Immature natural killer cell (primary cell): Measurements from ENCODE around the gene BCL6. TPM values are rescaled to one million over a fixed set of nuclear protein-coding genes. Genes with fewer than 3 reads are reported as not detected.
"Not testable (repeated sequence)": the region's sequence is repeated elsewhere in the genome, so short reads cannot be mapped to it uniquely, and the experiment has no call there.

Source experiments
- DNase-seq, 3 donors: peaks; one replicate each; pipeline ENCODE4 v3.0.0; 2022; ENCODE audit warnings: mixed read lengths in 1 of 3
- H3K27ac Mint-ChIP-seq, 6 donors: one replicate each; pipeline ENCODE4 v1.8.0; 2020; ENCODE audit warnings: mixed read lengths in 6 of 6, mild to moderate bottlenecking in 5 of 6, inconsistent platforms in 4 of 6, moderate library complexity in 3 of 6
- H3K27me3 Mint-ChIP-seq, 3 donors: one replicate each; pipeline ENCODE4 v1.8.0; 2020 to 2021; ENCODE audit warnings: low read depth in 3 of 3, mild to moderate bottlenecking in 3 of 3, mixed read lengths in 3 of 3, moderate library complexity in 3 of 3, inconsistent platforms in 1 of 3
- H3K36me3 Mint-ChIP-seq, 3 donors: one replicate each; pipeline ENCODE4 v1.8.0; 2020; ENCODE audit warnings: mixed read lengths in 3 of 3, inconsistent platforms in 2 of 3, mild to moderate bottlenecking in 2 of 3
- H3K4me1 Mint-ChIP-seq, 2 donors: one replicate each; pipeline ENCODE4 v1.8.0; 2020; ENCODE audit warnings: inconsistent platforms in 2 of 2, mild to moderate bottlenecking in 2 of 2, mixed read lengths in 2 of 2, moderate library complexity in 1 of 2
- H3K4me3 Mint-ChIP-seq, 5 donors: one replicate each; pipeline ENCODE4 v1.8.0; 2020; ENCODE audit warnings: mild to moderate bottlenecking in 5 of 5, mixed read lengths in 5 of 5, inconsistent platforms in 3 of 5, moderate library complexity in 3 of 5
- H3K9me3 Mint-ChIP-seq, 6 donors: one replicate each; pipeline ENCODE4 v1.8.0; 2020; ENCODE audit warnings: mild to moderate bottlenecking in 6 of 6, mixed read lengths in 6 of 6, inconsistent platforms in 4 of 6, moderate library complexity in 3 of 6
- polyA plus RNA-seq, 3 donors: library from polyadenylated mRNA; unstranded; fragments of 300-500 nt; fragmentation: Illumina TruSeq; gene quantifications; one replicate each; pipeline ENCODE4 v1.2.3, GENCODE V29; 2021

Gene BCL6
- polyA plus RNA-seq, 3 donors from 2014 or later: 3.2 to 4.7 (median 4.6) TPM

DNA sequence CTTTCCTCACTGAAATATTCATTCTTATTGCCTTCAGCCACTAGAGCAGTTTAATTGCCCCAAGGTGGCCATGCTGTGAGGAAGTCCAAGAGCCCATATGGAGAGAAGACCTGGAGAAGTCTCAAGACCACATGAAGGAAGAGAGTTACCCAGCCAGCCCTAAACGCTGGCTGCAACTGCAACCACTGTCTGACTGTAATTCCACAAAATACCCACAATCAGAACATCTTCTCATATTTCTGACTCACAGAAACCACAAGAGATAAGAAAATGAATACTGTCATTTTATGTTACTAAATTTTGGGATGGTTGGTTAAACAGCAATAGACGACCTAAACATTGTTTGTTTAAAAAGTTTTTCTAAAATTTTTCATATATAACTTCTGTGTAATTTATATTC is 60.4 kb downstream of the BCL6 start:
- Mint-ChIP-seq H3K36me3 (no peaks in the 10 kb centered on the region), H3K9me3 (peaks cover 3 to 14% (median 7%) of the 10 kb centered on the region in 6 donors), H3K27ac (no peak overlapping the region), H3K4me1 (no peaks in the 10 kb centered on the region), H3K4me3 (no peak overlapping the region), H3K27me3 (peaks cover 2 to 13% (median 6%) of the 10 kb centered on the region in 3 donors)
- no peak for DNase-seq

GRCh38 chr3:187684444-187684843 is 60.8 kb downstream of the BCL6 start:
- Mint-ChIP-seq H3K4me3 (no peak overlapping the region), H3K9me3 (peaks cover 3 to 14% (median 7%) of the 10 kb centered on the region in 6 donors), H3K4me1 (no peaks in the 10 kb centered on the region), H3K36me3 (no peaks in the 10 kb centered on the region), H3K27me3 (peaks cover 2 to 15% (median 8%) of the 10 kb centered on the region in 3 donors), H3K27ac (no peak overlapping the region)
- no peak for DNase-seq

GRCh38 chr3:187681756-187682155 is 63.5 kb downstream of the BCL6 start:
- H3K27ac Mint-ChIP-seq, H3K4me3 Mint-ChIP-seq, H3K4me1 Mint-ChIP-seq, H3K36me3 Mint-ChIP-seq, DNase-seq: not testable (repeated sequence)
- Mint-ChIP-seq H3K9me3 (peaks cover 3 to 14% (median 7%) of the 10 kb centered on the region in 6 donors), H3K27me3 (peaks cover 5 to 14% (median 10%) of the 10 kb centered on the region in 3 donors)

GRCh38 chr3:187679638-187680396 is 65.5 kb downstream of the BCL6 start:
- Mint-ChIP-seq H3K4me1 (no peaks in the 10 kb centered on the region), H3K36me3 (no peaks in the 10 kb centered on the region), H3K9me3 (peaks cover 0 to 2% (median 0%) of the 10 kb centered on the region in 6 donors), H3K4me3 (no peak overlapping the region), H3K27ac (no peak overlapping the region), H3K27me3 (peaks cover 4 to 12% (median 10%) of the 10 kb centered on the region in 3 donors)
- DNase-seq: peak; percentile 38 to 57 (median 52)

GRCh38 chr3:187678726-187679268 is 66.5 kb downstream of the BCL6 start:
- peak in 2 of 3 donors; percentile 4 to 8 for DNase-seq
- H3K9me3 Mint-ChIP-seq: peaks cover 0 to 1% (median 0%) of the 10 kb centered on the region in 6 donors
- H3K27me3 Mint-ChIP-seq: peaks cover 2 to 14% (median 8%) of the 10 kb centered on the region in 3 donors
- H3K36me3 Mint-ChIP-seq: no peaks in the 10 kb centered on the region
- no peak overlapping the region for H3K4me3 Mint-ChIP-seq
- no peak overlapping the region for H3K27ac Mint-ChIP-seq
- no peaks in the 10 kb centered on the region for H3K4me1 Mint-ChIP-seq

DNA sequence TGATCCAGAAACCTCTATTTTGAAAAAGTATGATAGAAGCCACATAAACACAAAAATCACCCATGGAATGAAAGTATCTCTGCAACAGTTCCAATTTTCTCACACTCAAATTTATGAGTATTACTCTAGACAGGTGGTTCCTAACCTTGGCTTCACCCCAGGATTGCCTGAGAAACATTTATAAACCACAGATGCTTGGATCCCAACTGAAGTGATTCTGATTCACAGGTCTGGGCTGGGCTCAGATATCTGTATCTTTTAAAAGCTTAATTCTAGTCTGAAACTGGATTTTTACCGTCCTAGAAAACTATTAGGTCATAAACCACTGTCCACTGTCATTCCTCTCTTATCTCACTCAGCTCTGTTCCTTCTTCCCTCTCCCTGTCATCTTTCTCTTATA is 67.7 kb downstream of the BCL6 start:
- H3K4me1 Mint-ChIP-seq: no peaks in the 10 kb centered on the region
- H3K9me3 Mint-ChIP-seq: no peaks in the 10 kb centered on the region
- no peak for DNase-seq
- no peak overlapping the region for H3K27ac Mint-ChIP-seq
- H3K36me3 Mint-ChIP-seq: no peaks in the 10 kb centered on the region
- H3K4me3 Mint-ChIP-seq: no peak overlapping the region
- peaks cover 4 to 12% (median 8%) of the 10 kb centered on the region in 3 donors for H3K27me3 Mint-ChIP-seq

DNA sequence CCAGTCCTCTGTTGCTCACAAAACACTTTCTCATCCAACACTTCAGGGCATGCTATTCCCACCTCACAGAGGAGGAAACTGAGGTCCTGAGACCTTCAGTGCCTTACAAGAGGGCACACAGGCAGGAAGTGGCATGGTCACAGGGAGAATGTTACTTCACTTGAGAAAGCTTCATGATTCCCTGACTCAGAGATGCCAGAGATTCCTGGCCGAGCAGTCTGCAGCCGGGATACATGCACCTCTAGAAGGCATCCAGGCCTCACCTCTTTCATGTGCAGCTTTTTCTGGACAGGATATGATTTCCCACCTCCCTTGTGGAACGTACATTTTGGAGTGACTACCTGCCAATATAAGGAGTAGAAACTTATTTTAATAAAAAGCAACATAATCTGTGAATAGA is 72.3 kb downstream of the BCL6 start:
- Mint-ChIP-seq H3K27me3 (peaks cover 8 to 18% (median 11%) of the 10 kb centered on the region in 3 donors), H3K4me1 (no peaks in the 10 kb centered on the region), H3K36me3 (no peaks in the 10 kb centered on the region), H3K4me3 (no peak overlapping the region), H3K27ac (no peak overlapping the region), H3K9me3 (peaks cover 0 to 1% (median 0%) of the 10 kb centered on the region in 6 donors)
- no peak for DNase-seq

Other genes with a start within 250 kb of the BCL6 start
- gene SST, start 75.1 kb downstream of the BCL6 start, polyA plus RNA-seq: not detected
- gene RTP2, start 42.9 kb downstream of the BCL6 start, polyA plus RNA-seq: not detected